ENCODE measurements around the gene LHFPL2.

LHFPL2 gene

GRCh38 chr5:78662323-78662722 is 13.8 kb upstream of the LHFPL2 start:
- no peak overlapping the region for H3K4me3 ChIP-seq (ENCODE audit: low read length)
- H3K27ac ChIP-seq (ENCODE audit: low read length): no peak overlapping the region
- H3K4me1 ChIP-seq (ENCODE audit: control insufficient read depth, low read depth, low read length): peaks cover 5% of the 10 kb centered on the region
- no peaks in the 10 kb centered on the region for H3K36me3 ChIP-seq (ENCODE audit: control insufficient read depth, low read depth, low read length)
- no peaks in the 10 kb centered on the region for H3K9me3 ChIP-seq (ENCODE audit: control insufficient read depth, low read depth, low read length)
- H3K27me3 ChIP-seq (ENCODE audit: control insufficient read depth, insufficient read depth, low read length): no peaks in the 10 kb centered on the region
- H3K9ac ChIP-seq (ENCODE audit: low read length): no peak overlapping the region

GRCh38 chr5:78661691-78662090 is 13.1 kb upstream of the LHFPL2 start:
- Histone ChIP-seq H3K27ac (ENCODE audit: low read length) (no peak overlapping the region), H3K27me3 (ENCODE audit: control insufficient read depth, insufficient read depth, low read length) (no peaks in the 10 kb centered on the region), H3K36me3 (ENCODE audit: control insufficient read depth, low read depth, low read length) (no peaks in the 10 kb centered on the region), H3K9ac (ENCODE audit: low read length) (no peak overlapping the region), H3K4me3 (ENCODE audit: low read length) (no peak overlapping the region), H3K4me1 (ENCODE audit: control insufficient read depth, low read depth, low read length) (peaks cover 5% of the 10 kb centered on the region), H3K9me3 (ENCODE audit: control insufficient read depth, low read depth, low read length) (no peaks in the 10 kb centered on the region)

GRCh38 chr5:78661044-78661443 is 12.5 kb upstream of the LHFPL2 start:
- Histone ChIP-seq H3K4me1 (ENCODE audit: control insufficient read depth, low read depth, low read length) (peaks cover 4% of the 10 kb centered on the region), H3K27ac (ENCODE audit: low read length) (no peak overlapping the region), H3K9me3 (ENCODE audit: control insufficient read depth, low read depth, low read length) (no peaks in the 10 kb centered on the region), H3K36me3 (ENCODE audit: control insufficient read depth, low read depth, low read length) (no peaks in the 10 kb centered on the region), H3K9ac (ENCODE audit: low read length) (no peak overlapping the region), H3K27me3 (ENCODE audit: control insufficient read depth, insufficient read depth, low read length) (no peaks in the 10 kb centered on the region), H3K4me3 (ENCODE audit: low read length) (no peak overlapping the region)

GRCh38 chr5:78660401-78660800 is 11.8 kb upstream of the LHFPL2 start:
- Histone ChIP-seq H3K4me3 (ENCODE audit: low read length) (no peak overlapping the region), H3K36me3 (ENCODE audit: control insufficient read depth, low read depth, low read length) (no peaks in the 10 kb centered on the region), H3K27me3 (ENCODE audit: control insufficient read depth, insufficient read depth, low read length) (no peaks in the 10 kb centered on the region), H3K9ac (ENCODE audit: low read length) (no peak overlapping the region), H3K9me3 (ENCODE audit: control insufficient read depth, low read depth, low read length) (no peaks in the 10 kb centered on the region), H3K4me1 (ENCODE audit: control insufficient read depth, low read depth, low read length) (no peaks in the 10 kb centered on the region), H3K27ac (ENCODE audit: low read length) (no peak overlapping the region)

GRCh38 chr5:78659714-78660113 is 11.1 kb upstream of the LHFPL2 start:
- Histone ChIP-seq H3K27ac (ENCODE audit: low read length) (no peak overlapping the region), H3K9me3 (ENCODE audit: control insufficient read depth, low read depth, low read length) (no peaks in the 10 kb centered on the region), H3K9ac (ENCODE audit: low read length) (no peak overlapping the region), H3K4me1 (ENCODE audit: control insufficient read depth, low read depth, low read length) (no peaks in the 10 kb centered on the region), H3K36me3 (ENCODE audit: control insufficient read depth, low read depth, low read length) (no peaks in the 10 kb centered on the region), H3K27me3 (ENCODE audit: control insufficient read depth, insufficient read depth, low read length) (no peaks in the 10 kb centered on the region), H3K4me3 (ENCODE audit: low read length) (no peak overlapping the region)

- Histone ChIP-seq H3K36me3 (ENCODE audit: control insufficient read depth, low read depth, low read length) (no peaks in the 10 kb centered on the region), H3K4me3 (ENCODE audit: low read length) (no peak overlapping the region), H3K27ac (ENCODE audit: low read length) (no peak overlapping the region), H3K9me3 (ENCODE audit: control insufficient read depth, low read depth, low read length) (no peaks in the 10 kb centered on the region), H3K4me1 (ENCODE audit: control insufficient read depth, low read depth, low read length) (no peaks in the 10 kb centered on the region), H3K9ac (ENCODE audit: low read length) (no peak overlapping the region), H3K27me3 (ENCODE audit: control insufficient read depth, insufficient read depth, low read length) (no peaks in the 10 kb centered on the region)
Measured at GRCh38 chr5:78659114-78659513, 10.5 kb upstream of the LHFPL2 start.

GRCh38 chr5:78657201-78657600 is 8.6 kb upstream of the LHFPL2 start:
- Histone ChIP-seq H3K9ac (ENCODE audit: low read length) (no peak overlapping the region), H3K27me3 (ENCODE audit: control insufficient read depth, insufficient read depth, low read length) (no peaks in the 10 kb centered on the region), H3K4me1 (ENCODE audit: control insufficient read depth, low read depth, low read length) (no peaks in the 10 kb centered on the region), H3K4me3 (ENCODE audit: low read length) (no peak overlapping the region), H3K27ac (ENCODE audit: low read length) (no peak overlapping the region), H3K36me3 (ENCODE audit: control insufficient read depth, low read depth, low read length) (no peaks in the 10 kb centered on the region), H3K9me3 (ENCODE audit: control insufficient read depth, low read depth, low read length) (no peaks in the 10 kb centered on the region)

- H3K4me3 ChIP-seq (ENCODE audit: low read length): no peak overlapping the region
- H3K27me3 ChIP-seq (ENCODE audit: control insufficient read depth, insufficient read depth, low read length): no peaks in the 10 kb centered on the region
- H3K9me3 ChIP-seq (ENCODE audit: control insufficient read depth, low read depth, low read length): no peaks in the 10 kb centered on the region
- peaks cover under 1% of the 10 kb centered on the region for H3K4me1 ChIP-seq (ENCODE audit: control insufficient read depth, low read depth, low read length)
- no peak overlapping the region for H3K27ac ChIP-seq (ENCODE audit: low read length)
- H3K36me3 ChIP-seq (ENCODE audit: control insufficient read depth, low read depth, low read length): no peaks in the 10 kb centered on the region
- H3K9ac ChIP-seq (ENCODE audit: low read length): no peak overlapping the region
Measured at GRCh38 chr5:78655746-78656290, 7.2 kb upstream of the LHFPL2 start.

- Histone ChIP-seq H3K9me3 (ENCODE audit: control insufficient read depth, low read depth, low read length) (no peaks in the 10 kb centered on the region), H3K27me3 (ENCODE audit: control insufficient read depth, insufficient read depth, low read length) (no peaks in the 10 kb centered on the region), H3K4me3 (ENCODE audit: low read length) (no peak overlapping the region), H3K36me3 (ENCODE audit: control insufficient read depth, low read depth, low read length) (no peaks in the 10 kb centered on the region), H3K9ac (ENCODE audit: low read length) (no peak overlapping the region), H3K4me1 (ENCODE audit: control insufficient read depth, low read depth, low read length) (peaks cover 12% of the 10 kb centered on the region), H3K27ac (ENCODE audit: low read length) (no peak overlapping the region)
Measured at GRCh38 chr5:78654386-78654785, 5.8 kb upstream of the LHFPL2 start.

- H3K4me1 ChIP-seq (ENCODE audit: control insufficient read depth, low read depth, low read length): peaks cover 12% of the 10 kb centered on the region
- no peak overlapping the region for H3K9ac ChIP-seq (ENCODE audit: low read length)
- H3K27ac ChIP-seq (ENCODE audit: low read length): no peak overlapping the region
- no peak overlapping the region for H3K4me3 ChIP-seq (ENCODE audit: low read length)
- H3K9me3 ChIP-seq (ENCODE audit: control insufficient read depth, low read depth, low read length): no peaks in the 10 kb centered on the region
- H3K27me3 ChIP-seq (ENCODE audit: control insufficient read depth, insufficient read depth, low read length): no peaks in the 10 kb centered on the region
- no peaks in the 10 kb centered on the region for H3K36me3 ChIP-seq (ENCODE audit: control insufficient read depth, low read depth, low read length)
Measured at GRCh38 chr5:78653681-78654366, 5.3 kb upstream of the LHFPL2 start.

GRCh38 chr5:78653031-78653430 is 4.5 kb upstream of the LHFPL2 start:
- no peak overlapping the region for H3K27ac ChIP-seq (ENCODE audit: low read length)
- no peaks in the 10 kb centered on the region for H3K36me3 ChIP-seq (ENCODE audit: control insufficient read depth, low read depth, low read length)
- H3K27me3 ChIP-seq (ENCODE audit: control insufficient read depth, insufficient read depth, low read length): no peaks in the 10 kb centered on the region
- H3K4me1 ChIP-seq (ENCODE audit: control insufficient read depth, low read depth, low read length): peaks cover 12% of the 10 kb centered on the region
- no peaks in the 10 kb centered on the region for H3K9me3 ChIP-seq (ENCODE audit: control insufficient read depth, low read depth, low read length)
- no peak overlapping the region for H3K4me3 ChIP-seq (ENCODE audit: low read length)
- no peak overlapping the region for H3K9ac ChIP-seq (ENCODE audit: low read length)

- Histone ChIP-seq H3K9ac (ENCODE audit: low read length) (no peak overlapping the region), H3K27me3 (ENCODE audit: control insufficient read depth, insufficient read depth, low read length) (no peaks in the 10 kb centered on the region), H3K4me3 (ENCODE audit: low read length) (no peak overlapping the region), H3K27ac (ENCODE audit: low read length) (no peak overlapping the region), H3K9me3 (ENCODE audit: control insufficient read depth, low read depth, low read length) (no peaks in the 10 kb centered on the region), H3K4me1 (ENCODE audit: control insufficient read depth, low read depth, low read length) (peaks cover 19% of the 10 kb centered on the region), H3K36me3 (ENCODE audit: control insufficient read depth, low read depth, low read length) (no peaks in the 10 kb centered on the region)
Measured at GRCh38 chr5:78651468-78651867, 2.9 kb upstream of the LHFPL2 start.

All from iPS-18a (cell line).